NB4 (cell line): ENCODE data around the gene MIEF1.

Experiments
- MYC ChIP-seq: IDR thresholded peaks from 2 replicates; pipeline ENCODE4 v1.6.1; 2011; ENCODE audit warnings: low read depth, low read length
- POLR2A ChIP-seq: IDR thresholded peaks from 2 replicates; pipeline ENCODE4 v1.6.1; 2011; ENCODE audit warnings: mild to moderate bottlenecking; ENCODE audit not compliant: insufficient read length; ENCODE audit errors: extremely low read depth
- TF ChIP-seq, protein P1 (sequence below): IDR thresholded peaks from one replicate; pipeline ENCODE4 v1.5.1; 2012; ENCODE audit warnings: low read depth, low read length
- TF ChIP-seq, protein P2 (sequence below): IDR thresholded peaks from 2 replicates; pipeline ENCODE4 v1.6.1; 2011; ENCODE audit warnings: low read depth, low read length

- TF ChIP-seq, protein P1, sequence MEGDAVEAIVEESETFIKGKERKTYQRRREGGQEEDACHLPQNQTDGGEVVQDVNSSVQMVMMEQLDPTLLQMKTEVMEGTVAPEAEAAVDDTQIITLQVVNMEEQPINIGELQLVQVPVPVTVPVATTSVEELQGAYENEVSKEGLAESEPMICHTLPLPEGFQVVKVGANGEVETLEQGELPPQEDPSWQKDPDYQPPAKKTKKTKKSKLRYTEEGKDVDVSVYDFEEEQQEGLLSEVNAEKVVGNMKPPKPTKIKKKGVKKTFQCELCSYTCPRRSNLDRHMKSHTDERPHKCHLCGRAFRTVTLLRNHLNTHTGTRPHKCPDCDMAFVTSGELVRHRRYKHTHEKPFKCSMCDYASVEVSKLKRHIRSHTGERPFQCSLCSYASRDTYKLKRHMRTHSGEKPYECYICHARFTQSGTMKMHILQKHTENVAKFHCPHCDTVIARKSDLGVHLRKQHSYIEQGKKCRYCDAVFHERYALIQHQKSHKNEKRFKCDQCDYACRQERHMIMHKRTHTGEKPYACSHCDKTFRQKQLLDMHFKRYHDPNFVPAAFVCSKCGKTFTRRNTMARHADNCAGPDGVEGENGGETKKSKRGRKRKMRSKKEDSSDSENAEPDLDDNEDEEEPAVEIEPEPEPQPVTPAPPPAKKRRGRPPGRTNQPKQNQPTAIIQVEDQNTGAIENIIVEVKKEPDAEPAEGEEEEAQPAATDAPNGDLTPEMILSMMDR: no peak
- TF ChIP-seq POLR2A: no peak
- TF ChIP-seq MYC: no peak
- TF ChIP-seq, protein P2, sequence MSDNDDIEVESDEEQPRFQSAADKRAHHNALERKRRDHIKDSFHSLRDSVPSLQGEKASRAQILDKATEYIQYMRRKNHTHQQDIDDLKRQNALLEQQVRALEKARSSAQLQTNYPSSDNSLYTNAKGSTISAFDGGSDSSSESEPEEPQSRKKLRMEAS: no peak
These were observed 58.0 kb downstream of the MIEF1 start for GRCh38 chr22:39560127-39560526.
